Prostate gland (tissue), 2 donors: Measurements from ENCODE around the gene RHBDL1.

Experiments
- POLR2A ChIP-seq: fragments of 450-650 bp; IDR thresholded peaks from one replicate; pipeline ENCODE4 v1.6.1; 2016; ENCODE audit warnings: antibody characterized with exemption, mild to moderate bottlenecking
- TF ChIP-seq, protein P1 (sequence below), 4 experiments: fragments of 200-600 bp in 2 of 4; fragments of 450-650 bp in 2 of 4; sonication (generic) in 2 of 4; IDR thresholded peaks; 1 replicate in 3 of 4; 2 replicates in 1 of 4; pipeline ENCODE4 v1.5.1; 2016 to 2019; ENCODE audit warnings: antibody characterized with exemption in 4 of 4, mild to moderate bottlenecking in 2 of 4, moderate library complexity in 2 of 4

DNA sequence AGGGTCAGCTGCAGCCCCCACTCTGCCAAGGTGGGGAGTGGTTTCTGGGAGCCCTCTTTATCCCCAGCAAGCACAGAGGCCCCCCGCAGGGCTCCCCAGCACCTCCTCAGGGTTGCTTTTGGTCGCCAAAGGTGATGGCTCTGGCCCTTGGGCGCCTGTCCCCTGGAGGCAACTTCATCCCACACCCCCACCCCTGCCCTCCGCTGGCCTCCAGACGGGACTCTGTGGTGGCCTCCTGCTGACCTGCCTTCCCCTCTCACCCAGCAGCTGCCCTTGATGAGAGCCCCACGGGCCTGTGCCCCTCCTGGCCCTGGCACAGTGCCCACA is 15.4 kb upstream of the RHBDL1 start:
- TF ChIP-seq, protein P1, sequence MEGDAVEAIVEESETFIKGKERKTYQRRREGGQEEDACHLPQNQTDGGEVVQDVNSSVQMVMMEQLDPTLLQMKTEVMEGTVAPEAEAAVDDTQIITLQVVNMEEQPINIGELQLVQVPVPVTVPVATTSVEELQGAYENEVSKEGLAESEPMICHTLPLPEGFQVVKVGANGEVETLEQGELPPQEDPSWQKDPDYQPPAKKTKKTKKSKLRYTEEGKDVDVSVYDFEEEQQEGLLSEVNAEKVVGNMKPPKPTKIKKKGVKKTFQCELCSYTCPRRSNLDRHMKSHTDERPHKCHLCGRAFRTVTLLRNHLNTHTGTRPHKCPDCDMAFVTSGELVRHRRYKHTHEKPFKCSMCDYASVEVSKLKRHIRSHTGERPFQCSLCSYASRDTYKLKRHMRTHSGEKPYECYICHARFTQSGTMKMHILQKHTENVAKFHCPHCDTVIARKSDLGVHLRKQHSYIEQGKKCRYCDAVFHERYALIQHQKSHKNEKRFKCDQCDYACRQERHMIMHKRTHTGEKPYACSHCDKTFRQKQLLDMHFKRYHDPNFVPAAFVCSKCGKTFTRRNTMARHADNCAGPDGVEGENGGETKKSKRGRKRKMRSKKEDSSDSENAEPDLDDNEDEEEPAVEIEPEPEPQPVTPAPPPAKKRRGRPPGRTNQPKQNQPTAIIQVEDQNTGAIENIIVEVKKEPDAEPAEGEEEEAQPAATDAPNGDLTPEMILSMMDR (IDR thresholded peaks at IDR 0.05) = no peak
- TF ChIP-seq POLR2A = no peak
